Posterior cingulate gyrus (tissue), 11 donors: ENCODE data around the gene ZKSCAN1.

Source experiments
- DNase-seq, 10 donors: peaks; one replicate each; pipeline versions ENCODE4 v3.0.0 to v3.0.0-alpha.2; 2020 to 2021; ENCODE audit warnings: mixed read lengths in 3 of 10
- intact Hi-C: fragments of 100-400 bp; cut with DNase I; formaldehyde crosslinking; loops from one replicate; pipeline ENCODE4 v1.15.1; 2023

ZKSCAN1 gene

DNA sequence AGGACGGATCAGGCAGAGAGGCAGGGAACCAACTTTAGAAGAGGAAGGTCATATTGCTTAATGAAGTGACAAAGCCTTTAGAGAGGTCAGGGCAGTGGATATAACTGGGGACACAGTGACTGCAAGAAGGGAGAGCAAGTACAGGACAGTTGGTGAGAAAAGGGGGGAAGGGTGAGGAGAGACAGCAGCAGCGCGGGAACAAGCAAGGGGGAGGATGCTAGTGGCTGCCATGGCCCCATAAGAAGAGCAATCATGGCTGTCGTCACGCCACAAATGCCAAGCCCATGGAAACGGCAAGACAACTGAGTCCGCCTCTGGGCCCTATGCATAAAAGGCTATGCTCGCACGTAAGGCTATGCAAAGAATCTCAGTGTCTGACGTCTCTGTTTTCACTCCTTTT lies 57.1 kb downstream of the ZKSCAN1 start:
- intact Hi-C loops = no loop called here
- DNase-seq = peak in 1 of 10 donors; percentile 49

DNA sequence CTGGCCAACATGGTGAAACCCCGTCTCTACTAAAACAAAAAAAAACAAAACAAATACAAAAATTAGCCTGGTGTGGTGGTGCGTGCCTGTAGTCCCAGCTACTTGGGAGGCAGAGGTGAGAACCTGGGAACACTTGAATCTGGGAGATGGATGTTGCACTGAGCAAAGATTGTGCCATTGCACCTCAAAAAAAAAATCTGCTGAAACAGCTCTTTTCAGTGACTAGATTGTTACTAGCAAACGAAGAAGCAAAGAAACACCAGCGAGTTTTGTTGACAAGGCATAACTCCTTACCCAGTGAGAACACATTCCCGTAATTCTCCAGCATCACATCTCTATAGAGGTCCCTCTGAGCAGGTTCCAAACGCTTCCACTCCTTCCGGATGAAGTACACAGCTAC lies 59.4 kb downstream of the ZKSCAN1 start:
- intact Hi-C loops = no loop called here
- DNase-seq = no peak

DNA sequence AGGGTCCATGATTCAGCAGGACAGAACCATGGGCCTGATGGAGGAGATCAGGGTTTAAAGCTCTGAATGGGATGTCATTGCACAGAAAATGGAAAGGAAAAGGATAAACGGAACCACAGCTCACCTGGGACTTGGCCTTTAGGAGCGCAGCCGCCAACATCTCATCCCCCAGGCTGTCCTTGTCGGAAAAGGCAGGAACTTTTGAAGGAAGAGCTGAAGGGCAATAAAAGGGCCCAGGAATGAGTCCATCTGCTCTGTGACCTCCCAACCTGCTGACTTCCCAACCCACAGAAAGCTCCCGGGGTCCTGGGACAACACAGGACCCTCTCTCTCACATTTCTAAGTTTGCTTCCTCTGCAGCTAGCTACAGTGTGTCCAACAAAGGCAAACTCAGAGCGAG lies 60.0 kb downstream of the ZKSCAN1 start:
- intact Hi-C loops = no loop called here
- DNase-seq = no peak

DNA sequence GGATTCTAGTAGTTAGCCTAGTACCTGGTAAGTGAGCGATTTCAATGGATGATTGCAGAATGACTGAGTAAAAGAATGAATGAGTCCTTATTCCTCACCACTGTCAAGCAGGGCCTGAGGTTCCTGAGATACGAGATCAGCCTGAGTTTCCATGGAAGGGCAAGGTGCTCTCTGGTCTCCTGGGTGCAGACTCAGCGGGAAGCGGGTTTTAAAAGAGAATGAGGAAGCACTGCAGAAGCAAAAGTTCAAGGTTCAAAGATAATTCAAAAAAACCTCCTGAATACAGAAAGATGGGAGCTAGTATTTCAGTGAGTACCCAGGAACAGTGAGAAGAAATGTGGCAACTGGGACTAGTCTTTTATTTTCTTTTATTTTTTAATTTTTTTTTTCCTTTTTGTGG lies 61.8 kb downstream of the ZKSCAN1 start:
- DNase-seq = no peak
- intact Hi-C loops = no loop called here

DNA sequence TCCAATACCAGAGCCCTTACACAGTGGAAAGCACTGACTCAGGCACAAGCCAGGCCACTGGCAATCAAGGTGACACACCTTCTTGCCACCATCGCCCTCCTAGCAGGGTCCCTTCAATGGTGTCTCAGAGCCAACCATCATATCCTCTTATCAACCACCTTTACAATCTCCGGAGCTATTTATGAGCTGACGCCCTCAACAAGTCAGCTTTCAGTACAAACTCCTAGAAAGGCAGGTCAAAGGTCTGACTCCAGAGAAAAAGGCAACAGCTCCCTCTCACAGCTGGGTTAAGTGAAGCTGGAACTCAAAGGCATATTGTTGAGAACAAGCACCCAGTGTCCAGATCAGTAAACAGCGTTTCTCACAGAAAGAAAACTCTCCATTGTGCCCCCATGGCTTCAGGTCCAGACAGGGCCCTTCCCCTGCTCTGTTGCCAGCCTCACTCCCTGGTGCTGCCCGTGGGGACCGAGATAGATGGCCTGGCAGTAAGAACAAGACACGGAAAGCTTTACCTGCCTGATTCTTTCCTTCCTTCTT lies 63.7 kb downstream of the ZKSCAN1 start:
- intact Hi-C loops = no loop called here

DNA sequence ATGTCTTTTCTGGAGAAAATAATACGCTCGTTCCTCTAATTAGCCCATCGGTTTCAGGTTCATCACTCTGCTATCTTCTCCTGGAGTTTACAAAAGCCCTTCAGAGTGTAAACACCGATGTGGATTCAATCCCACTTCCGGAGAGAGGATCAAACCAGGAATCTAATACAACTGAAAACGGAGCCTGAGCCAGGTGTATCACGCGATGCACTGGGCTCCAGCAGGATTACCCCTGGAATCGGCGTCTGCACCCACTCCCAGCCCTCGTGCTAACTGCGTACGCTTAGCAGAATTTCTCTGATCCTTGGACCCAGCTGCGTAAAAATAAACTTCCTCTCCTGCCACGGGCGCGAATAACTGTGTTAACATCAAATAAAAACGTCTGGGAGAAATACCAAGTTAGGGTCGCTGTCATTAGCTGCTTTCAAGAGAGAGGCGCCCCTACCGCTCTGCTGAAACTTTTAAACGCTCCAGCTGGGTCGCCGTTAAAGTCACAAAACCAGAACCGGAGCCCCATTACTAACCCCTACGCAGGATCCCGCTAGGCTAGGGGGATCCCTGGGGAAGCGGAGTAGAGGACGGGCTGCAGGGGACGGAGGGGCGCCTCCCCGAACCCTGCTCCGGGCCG lies 65.6 kb downstream of the ZKSCAN1 start:
- DNase-seq = no peak
- intact Hi-C loops = no loop called here

More for the DNA sequence above, 63.7 kb downstream of the ZKSCAN1 start:
- DNase-seq = peak in 6 of 10 donors; percentile 23 to 93 (median 42)

DNA sequence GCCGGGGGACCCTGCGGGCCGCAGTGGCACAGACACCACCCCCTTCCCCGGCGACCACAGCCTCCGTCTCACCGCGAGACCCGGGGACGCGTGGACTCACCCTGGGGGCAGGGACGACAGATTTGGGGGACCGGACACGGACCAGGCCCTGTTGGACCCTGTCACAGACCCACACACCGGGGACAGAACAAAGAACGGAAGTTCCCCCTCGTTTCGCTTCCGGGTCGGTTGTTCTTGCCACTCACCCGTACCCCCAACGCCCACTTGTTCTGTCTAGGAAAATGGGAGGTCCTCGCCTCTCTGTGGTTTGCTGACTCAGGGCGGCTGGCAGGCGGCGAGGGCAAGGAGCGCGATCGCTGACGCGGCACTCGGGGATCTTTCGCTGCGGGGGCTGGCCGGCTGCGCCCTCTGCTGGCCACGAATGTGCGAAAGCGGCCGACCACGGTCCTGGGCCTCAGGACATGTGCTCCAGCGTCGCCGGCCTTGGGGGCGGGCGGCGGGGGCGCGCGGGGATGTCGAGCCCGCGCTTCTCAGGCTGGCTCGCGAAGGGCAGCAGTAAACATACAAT lies 66.2 kb downstream of the ZKSCAN1 start, which contains the start of gene ZNF3:
Gene ZNF3, minus strand, starts transcription at position 189 of the 568 bp plus-strand sequence. CDS start 4,366 bp downstream, outside the sequence.
- intact Hi-C loops = no loop called here
- DNase-seq = peak; percentile 98 to 100 (median 99)

DNA sequence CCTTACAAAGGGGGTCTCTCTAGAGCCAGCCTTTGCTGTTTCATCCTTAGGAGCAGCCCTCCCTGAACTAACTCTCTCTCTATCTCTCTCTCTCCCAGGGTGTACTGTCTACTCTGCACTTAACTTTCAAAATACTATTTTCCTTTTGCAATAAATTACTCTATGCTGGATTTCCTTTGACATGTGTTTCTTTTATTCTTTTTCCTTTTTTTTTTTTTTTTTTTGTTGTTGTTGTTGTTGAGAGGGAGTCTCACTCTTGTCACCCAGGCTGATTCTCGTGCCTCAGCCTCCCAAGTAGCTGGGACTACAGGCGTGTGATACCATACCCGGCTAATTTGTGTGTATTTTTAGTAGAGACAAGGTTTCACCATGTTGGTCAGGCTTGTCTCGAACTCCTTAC lies 67.6 kb downstream of the ZKSCAN1 start:
- no peak for DNase-seq
- intact Hi-C loops = no loop called here

DNA sequence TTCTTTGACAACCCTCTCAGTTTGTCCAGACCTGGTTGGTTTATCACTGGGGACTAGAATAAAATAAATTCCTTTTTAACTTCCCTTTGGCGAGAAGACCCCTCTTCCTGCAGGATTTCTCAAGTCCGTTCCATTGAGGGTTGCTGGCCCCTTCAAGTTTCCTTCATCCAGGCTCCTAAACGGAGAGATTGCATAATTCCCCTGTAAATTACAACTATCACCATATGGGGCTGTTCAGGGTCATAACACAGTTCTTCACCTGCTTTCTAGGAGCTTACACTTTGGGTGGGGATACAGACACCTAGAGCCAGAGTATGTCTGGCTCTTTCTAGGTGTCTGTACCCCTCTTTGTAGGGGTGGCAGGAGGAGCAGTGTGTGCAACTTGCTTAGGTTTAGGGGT lies 70.1 kb downstream of the ZKSCAN1 start:
- no peak for DNase-seq
- intact Hi-C loops = no loop called here

DNA sequence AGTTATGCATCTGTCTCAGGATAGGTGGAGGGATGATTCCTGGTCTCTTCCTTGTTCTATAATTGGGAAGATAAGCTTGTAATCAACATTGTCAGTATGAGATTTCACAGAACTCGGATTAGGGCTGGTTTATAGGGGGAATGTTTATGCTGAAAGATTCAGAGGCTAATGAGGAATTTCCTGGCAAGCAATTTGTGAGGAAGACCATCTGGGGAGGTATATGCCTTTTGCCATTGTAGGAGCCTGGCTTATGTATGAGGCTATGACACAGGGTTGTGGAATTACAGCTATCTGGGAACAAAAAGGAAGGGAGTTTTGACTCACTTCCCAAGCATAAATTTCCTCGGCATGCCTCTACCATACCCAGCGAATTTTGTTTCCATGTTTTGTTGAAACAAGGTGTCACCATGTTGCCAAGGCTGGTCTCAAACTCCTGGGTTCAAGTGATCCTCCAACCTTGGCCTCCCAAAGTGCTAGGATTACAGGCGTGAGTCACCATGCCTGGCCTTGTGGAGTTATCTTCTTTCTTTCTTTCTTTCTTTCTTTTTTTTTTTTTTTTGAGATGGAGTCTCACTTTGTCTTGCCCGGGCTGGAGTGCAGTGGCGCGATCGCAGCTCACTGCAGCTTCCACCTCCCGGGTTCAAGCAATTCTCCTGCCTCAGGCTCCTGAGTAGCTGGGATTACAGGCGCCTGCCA lies 71.8 kb downstream of the ZKSCAN1 start:
- DNase-seq = peak in 1 of 10 donors; percentile 14
- intact Hi-C loops = no loop called here

DNA sequence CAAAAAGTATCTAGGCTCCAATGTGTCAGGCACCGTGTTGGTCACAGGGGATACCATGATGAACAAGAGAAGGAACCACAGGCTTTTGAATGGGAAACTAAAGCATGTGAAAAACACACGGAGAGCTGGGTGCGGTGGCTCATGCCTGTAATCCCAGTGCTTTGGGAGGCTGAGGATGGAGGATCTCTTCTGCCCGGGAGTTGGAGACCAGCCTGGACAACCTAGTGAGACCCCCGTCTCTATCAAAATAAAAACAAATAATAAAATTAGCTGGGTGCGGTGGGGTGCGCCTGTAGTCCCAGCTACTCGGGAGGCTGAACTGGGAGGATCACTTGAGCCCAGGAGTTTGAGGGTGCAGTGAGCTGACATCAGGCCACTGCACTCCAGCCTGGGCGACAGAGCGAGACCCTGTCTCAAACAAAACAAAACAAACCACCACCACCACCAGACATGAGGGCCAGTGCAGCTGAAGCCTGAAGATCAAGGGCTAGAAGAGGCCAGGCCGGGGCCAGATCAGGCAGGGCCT lies 72.8 kb downstream of the ZKSCAN1 start:
- intact Hi-C loops = no loop called here
- peak in 1 of 10 donors; percentile 26 for DNase-seq

DNA sequence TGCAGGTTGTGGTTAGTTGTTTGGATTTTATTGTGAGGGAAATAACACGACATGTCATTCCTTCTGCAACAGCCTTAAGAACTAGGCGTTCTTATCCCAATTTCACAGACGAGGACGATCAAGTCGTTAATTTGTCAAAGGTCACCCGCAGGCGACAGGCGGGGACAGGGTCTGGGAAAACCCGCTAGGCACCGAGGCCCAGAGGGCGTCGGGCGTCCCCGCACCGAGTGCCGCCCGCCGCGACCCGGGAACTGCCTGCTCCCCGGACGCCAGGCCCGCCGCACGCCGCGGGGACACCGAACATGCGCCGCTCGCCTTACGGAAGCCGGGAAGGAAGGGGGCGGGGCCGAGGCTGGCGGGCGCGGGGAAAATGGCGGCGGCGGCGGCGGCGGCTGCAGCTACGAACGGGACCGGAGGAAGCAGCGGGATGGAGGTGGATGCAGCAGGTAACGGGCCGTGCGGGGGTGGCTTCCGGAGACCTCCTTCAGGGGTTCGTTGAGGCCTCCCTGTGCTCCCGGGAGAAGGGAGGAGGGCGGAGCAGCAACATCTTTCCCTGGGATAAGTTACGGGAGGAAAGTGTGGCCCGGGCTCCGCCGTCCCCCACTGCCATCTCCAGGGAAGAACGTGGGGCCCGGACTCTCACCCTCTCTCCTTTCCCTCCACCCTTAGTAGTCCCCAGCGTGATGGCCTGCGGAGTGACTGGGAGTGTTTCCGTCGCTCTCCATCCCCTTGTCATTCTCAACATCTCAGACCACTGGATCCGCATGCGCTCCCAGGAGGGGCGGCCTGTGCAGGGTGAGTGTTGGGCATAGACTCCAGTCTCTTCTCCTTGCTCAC lies 73.4 kb downstream of the ZKSCAN1 start, which contains the start of gene COPS6:
Gene COPS6, plus strand, starts transcription at position 349 of the 837 bp plus-strand sequence. Its CDS starts 22 bp downstream, at position 371.
- intact Hi-C loops = loop anchor here (1.0 kb wide), 1 partner anchor 11 kb away; no protein-coding TSS in a partner anchor
- peak; percentile 72 to 97 (median 81) for DNase-seq

DNA sequence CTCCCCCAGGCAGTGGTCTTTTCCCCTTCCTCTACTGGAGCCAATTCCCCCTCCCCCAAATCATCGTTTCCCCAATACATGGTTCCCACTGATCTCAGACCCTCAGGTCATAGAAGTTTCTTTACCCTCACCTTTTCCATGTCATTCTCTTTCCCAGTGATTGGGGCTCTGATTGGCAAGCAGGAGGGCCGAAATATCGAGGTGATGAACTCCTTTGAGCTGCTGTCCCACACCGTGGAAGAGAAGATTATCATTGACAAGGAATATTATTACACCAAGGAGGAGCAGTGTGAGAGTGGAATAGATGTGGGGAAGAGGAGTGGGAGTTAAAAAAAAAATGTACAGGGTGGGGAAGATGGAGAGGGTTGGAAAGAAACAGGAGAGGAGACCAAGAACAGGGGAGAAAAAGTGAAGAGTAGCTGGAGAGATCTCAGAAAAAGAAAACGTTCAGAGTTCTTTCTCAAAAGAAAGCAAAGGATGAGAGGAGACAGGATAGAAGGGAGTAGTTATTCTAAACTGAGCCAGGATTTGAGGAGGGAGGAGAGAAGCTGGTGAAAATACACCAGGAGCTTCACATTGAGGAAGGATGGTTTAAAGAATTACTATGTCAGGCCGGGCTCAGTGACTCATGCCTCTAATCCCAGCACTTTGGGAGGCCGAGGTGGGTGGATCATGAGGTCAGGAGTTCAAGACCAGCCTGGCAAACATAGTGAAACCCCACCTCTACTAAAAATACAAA lies 74.2 kb downstream of the ZKSCAN1 start:
- no peak for DNase-seq
- intact Hi-C loops = loop anchor here (1.0 kb wide), 1 partner anchor 11 kb away; no protein-coding TSS in a partner anchor

DNA sequence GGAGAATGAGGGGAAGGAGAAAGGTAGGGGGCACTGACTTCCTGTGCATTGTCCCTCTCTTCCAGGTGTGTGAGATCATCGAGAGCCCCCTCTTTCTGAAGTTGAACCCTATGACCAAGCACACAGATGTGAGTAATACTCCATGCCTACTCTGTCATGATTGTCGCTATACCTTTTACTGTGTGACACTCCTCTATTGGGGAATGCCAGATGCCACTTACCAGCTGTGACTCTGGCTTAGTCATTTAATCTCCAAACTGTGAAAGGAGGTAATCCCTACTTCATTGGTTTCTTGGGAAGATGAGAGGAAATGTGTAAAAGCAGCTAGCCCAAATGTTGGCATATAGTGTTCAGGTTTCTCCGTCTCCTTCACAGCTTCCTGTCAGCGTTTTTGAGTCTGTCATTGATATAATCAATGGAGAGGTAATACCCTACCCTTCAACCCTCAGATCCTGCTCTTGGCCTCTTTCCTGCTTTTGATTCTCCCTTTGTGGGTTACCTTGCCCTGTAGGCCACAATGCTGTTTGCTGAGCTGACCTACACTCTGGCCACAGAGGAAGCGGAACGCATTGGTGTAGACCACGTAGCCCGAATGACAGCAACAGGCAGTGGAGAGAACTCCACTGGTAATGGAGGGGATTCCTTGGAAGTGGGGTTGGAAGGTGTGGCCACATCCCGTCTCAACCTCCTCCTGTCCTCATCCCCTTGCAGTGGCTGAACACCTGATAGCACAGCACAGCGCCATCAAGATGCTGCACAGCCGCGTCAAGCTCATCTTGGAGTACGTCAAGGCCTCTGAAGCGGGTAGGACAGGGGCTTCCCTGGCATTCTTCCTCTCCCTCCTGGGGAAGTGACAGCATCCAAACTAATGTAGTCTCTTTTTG lies 75.4 kb downstream of the ZKSCAN1 start:
- intact Hi-C loops = no loop called here

More for the DNA sequence above, 75.4 kb downstream of the ZKSCAN1 start:
- peak in 1 of 10 donors; percentile 44 for DNase-seq
